ENCODE data around the gene UQCRC1. TPM values are rescaled to one million over a fixed set of nuclear protein-coding genes. Genes with fewer than 3 reads are reported as not detected.

UQCRC1 gene
- total RNA-seq, 4 donors from 2014 or later, result 143 to 196 (median 186) TPM

- TF ChIP-seq EP300 (IDR thresholded peaks at IDR 0.05), result no peak
- TF ChIP-seq CTCF (IDR thresholded peaks at IDR 0.05), result no peak
- no peak for TF ChIP-seq POLR2A (IDR thresholded peaks at IDR 0.05)
- no peak overlapping the region for H3K27ac ChIP-seq
- no peaks in the 10 kb centered on the region for H3K27me3 ChIP-seq
- H3K4me1 ChIP-seq, result no peaks in the 10 kb centered on the region
- 84 to 86% methylated on average over 8 of the region's 8 CpGs for WGBS, 2 donors
- DNase-seq (ENCODE audit: low spot score in 2 of 2), result no peak
- H3K36me3 ChIP-seq, result peaks cover 0 to 34% (median 0%) of the 10 kb centered on the region in 3 donors
- H3K4me3 ChIP-seq, result no peak overlapping the region
- no peaks in the 10 kb centered on the region for H3K9me3 ChIP-seq
Observed at GRCh38 chr3:48585411-48585810, 24.0 kb downstream of the UQCRC1 start.

- Histone ChIP-seq H3K36me3 (peaks cover 0 to 35% (median 0%) of the 10 kb centered on the region in 3 donors), H3K27me3 (no peaks in the 10 kb centered on the region), H3K9me3 (no peaks in the 10 kb centered on the region), H3K4me3 (no peak overlapping the region), H3K27ac (no peak overlapping the region), H3K4me1 (no peaks in the 10 kb centered on the region)
- no peak for DNase-seq (ENCODE audit: low spot score in 2 of 2)
- WGBS, 2 donors, result 86 to 88% methylated on average over 7 to 8 of the region's 9 CpGs
- TF ChIP-seq CTCF (IDR thresholded peaks at IDR 0.05) (no peak), POLR2A (IDR thresholded peaks at IDR 0.05) (no peak), EP300 (IDR thresholded peaks at IDR 0.05) (no peak)
Observed at GRCh38 chr3:48584836-48585235, 24.6 kb downstream of the UQCRC1 start.

- TF ChIP-seq EP300 (IDR thresholded peaks at IDR 0.05), result no peak
- no peak for TF ChIP-seq POLR2A (IDR thresholded peaks at IDR 0.05)
- TF ChIP-seq CTCF (IDR thresholded peaks at IDR 0.05), result no peak
- Histone ChIP-seq H3K36me3 (peaks cover 0 to 55% (median 0%) of the 10 kb centered on the region in 3 donors), H3K9me3 (no peaks in the 10 kb centered on the region), H3K4me1 (no peaks in the 10 kb centered on the region), H3K4me3 (no peak overlapping the region), H3K27me3 (no peaks in the 10 kb centered on the region), H3K27ac (no peak overlapping the region)
- 69 to 83% methylated on average over 13 of the region's 14 CpGs for WGBS, 2 donors
- DNase-seq (ENCODE audit: low spot score in 2 of 2), result no peak
Observed at GRCh38 chr3:48581621-48582481, 27.6 kb downstream of the UQCRC1 start.

GRCh38 chr3:48576647-48577046 is 32.8 kb downstream of the UQCRC1 start:
- 78 to 88% methylated on average over 2 to 4 of the region's 4 CpGs for WGBS, 2 donors
- no peaks in the 10 kb centered on the region for H3K9me3 ChIP-seq
- no peaks in the 10 kb centered on the region for H3K27me3 ChIP-seq
- TF ChIP-seq POLR2A (IDR thresholded peaks at IDR 0.05) (no peak), EP300 (IDR thresholded peaks at IDR 0.05) (no peak), CTCF (IDR thresholded peaks at IDR 0.05) (no peak)
- DNase-seq (ENCODE audit: low spot score in 2 of 2), result no peak
- no peaks in the 10 kb centered on the region for H3K4me1 ChIP-seq
- no peak overlapping the region for H3K27ac ChIP-seq
- peaks cover 0 to 46% (median 0%) of the 10 kb centered on the region in 3 donors for H3K36me3 ChIP-seq
- no peak overlapping the region for H3K4me3 ChIP-seq

GRCh38 chr3:48575366-48575765 is 34.1 kb downstream of the UQCRC1 start:
- no peaks in the 10 kb centered on the region for H3K9me3 ChIP-seq
- no peak overlapping the region for H3K27ac ChIP-seq
- TF ChIP-seq POLR2A (IDR thresholded peaks at IDR 0.05), result no peak
- TF ChIP-seq CTCF (IDR thresholded peaks at IDR 0.05), result no peak
- no peak for TF ChIP-seq EP300 (IDR thresholded peaks at IDR 0.05)
- no peak overlapping the region for H3K4me3 ChIP-seq
- DNase-seq (ENCODE audit: low spot score in 2 of 2), result no peak
- 76 to 84% methylated on average over 2 to 14 of the region's 17 CpGs for WGBS, 2 donors
- no peaks in the 10 kb centered on the region for H3K27me3 ChIP-seq
- no peaks in the 10 kb centered on the region for H3K4me1 ChIP-seq
- H3K36me3 ChIP-seq, result peaks cover 0 to 41% (median 0%) of the 10 kb centered on the region in 3 donors

Measured in tibial nerve (tissue), 4 donors.